Measurements from ENCODE around the gene HBZ. TPM values are rescaled to one million over a fixed set of nuclear protein-coding genes. Genes with fewer than 3 reads are reported as not detected.

HBZ gene
- total and polyA plus RNA-seq, 2 of the 8 experiments (the other 6 are each of a cell fraction or from before 2014, with no cell fraction given), result 0.12 TPM; not detected in 1

- TF ChIP-seq USF2 (IDR thresholded peaks at IDR 0.05; ENCODE audit: low read length) (no peak), RNF2 (IDR thresholded peaks at IDR 0.05; ENCODE audit: borderline replicate concordance, low read depth, low read length, missing control alignments, poor library complexity, severe bottlenecking) (no peak), SIX5 (IDR thresholded peaks at IDR 0.05; ENCODE audit: low read depth, low read length) (no peak), JUND (IDR thresholded peaks at IDR 0.05; ENCODE audit: low read length) (no peak), CBX8 (IDR thresholded peaks at IDR 0.05; ENCODE audit: borderline replicate concordance, low read depth, low read length) (no peak), CTBP2 (IDR thresholded peaks at IDR 0.05; ENCODE audit: borderline replicate concordance, insufficient read depth, insufficient read length, low read length) (no peak), TEAD4 (IDR thresholded peaks at IDR 0.05; ENCODE audit: low read depth, low read length) (peak; percentile 75), TAF1 (IDR thresholded peaks at IDR 0.05; ENCODE audit: low read depth, low read length) (no peak)
Measured at GRCh38 chr16:117379-118365, 34.8 kb upstream of the HBZ start (continued).
